ENCODE measurements around the gene MKI67.

MKI67 gene

DNA sequence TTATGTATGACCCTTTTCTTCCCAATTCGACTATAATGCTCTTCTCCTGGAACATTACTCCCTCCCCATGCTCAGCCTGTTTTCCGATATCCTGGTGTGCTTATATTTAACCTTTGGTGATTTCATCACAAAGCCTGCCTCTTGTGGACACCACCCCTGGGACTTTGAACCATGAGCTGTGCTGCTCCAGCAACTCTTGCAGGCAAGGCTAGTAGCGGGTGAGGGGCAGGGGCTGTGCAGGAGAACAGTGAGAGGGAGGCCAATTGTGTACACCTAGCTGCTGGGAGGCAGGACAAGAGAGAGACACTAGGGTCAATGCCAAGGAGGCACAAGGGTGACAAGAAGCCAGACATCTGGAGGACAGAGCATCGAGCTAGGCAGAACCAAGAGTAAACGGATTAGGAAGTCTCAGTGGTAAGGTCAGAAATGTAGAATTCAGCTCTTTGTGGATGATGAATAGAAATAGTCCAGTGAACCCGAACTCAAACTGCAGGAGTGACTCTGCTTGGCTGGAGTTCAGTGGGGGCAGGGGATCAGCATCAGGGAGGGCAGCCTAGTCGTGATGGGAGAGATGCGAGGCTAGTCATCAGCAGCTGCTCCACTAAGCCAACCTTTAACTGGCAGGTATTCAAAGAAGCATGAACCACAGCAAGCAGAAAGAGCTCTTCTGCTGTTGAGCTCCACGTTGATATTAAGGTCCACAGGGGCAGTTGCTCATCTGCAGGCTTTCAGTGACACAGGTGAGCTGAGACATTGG lies 31.0 kb upstream of the MKI67 start:
- DNase-seq (ENCODE audit: low read depth) = no peak
- no peak overlapping the region for H3K4me3 ChIP-seq (ENCODE audit: low read length)
- TF ChIP-seq CTCF (IDR thresholded peaks at IDR 0.05; ENCODE audit: insufficient read depth, low read depth, low read length, missing control alignments) = no peak

DNA sequence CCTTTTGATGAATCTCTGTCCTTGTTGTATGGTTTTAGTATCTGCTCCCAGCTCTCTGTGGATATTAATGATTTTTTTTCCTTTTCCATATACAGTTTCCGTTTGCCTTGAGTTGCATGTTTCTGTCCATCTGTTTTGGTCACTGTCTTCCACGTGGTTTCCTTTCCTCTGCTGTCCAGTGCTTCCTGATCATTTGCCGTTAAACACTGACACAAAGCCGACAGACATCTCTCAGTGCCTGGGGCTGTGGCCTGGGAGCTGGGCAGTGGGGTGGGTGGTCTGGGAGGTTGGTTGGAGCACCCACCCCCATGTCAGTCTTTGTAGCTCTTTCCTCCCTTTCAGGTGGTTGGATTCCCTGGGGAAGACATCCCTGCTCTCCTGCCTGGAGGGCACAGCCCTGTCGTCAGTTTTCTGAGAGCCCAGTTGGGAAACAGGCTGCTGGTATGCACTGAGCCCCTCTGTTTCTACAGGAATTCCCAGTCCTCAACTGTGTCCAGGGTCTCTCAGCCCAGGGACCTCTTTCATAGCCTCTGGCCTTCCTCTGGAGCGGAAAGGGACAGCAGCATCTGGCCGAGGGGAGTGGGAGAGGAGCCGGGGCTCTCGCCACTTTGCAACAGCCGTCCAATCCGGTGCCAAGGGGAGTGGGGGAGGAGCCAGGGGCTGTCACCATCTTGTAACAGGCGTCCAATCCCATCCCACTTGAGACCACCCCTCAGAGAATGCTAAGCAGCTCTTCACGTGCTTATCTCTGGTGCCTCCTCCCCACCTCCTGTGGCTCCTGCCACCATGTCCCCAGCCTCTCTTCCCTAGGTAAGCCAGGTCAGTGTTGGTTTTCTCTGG lies 26.7 kb upstream of the MKI67 start:
- DNase-seq (ENCODE audit: low read depth) = no peak
- no peak for TF ChIP-seq CTCF (IDR thresholded peaks at IDR 0.05; ENCODE audit: insufficient read depth, low read depth, low read length, missing control alignments)
- H3K4me3 ChIP-seq (ENCODE audit: low read length) = no peak overlapping the region

GRCh38 chr10:128151031-128151430 lies 24.8 kb upstream of the MKI67 start:
- TF ChIP-seq CTCF (IDR thresholded peaks at IDR 0.05; ENCODE audit: insufficient read depth, low read depth, low read length, missing control alignments) = no peak
- H3K4me3 ChIP-seq (ENCODE audit: low read length) = no peak overlapping the region
- no peak for DNase-seq (ENCODE audit: low read depth)

GRCh38 chr10:128150561-128150960 lies 24.3 kb upstream of the MKI67 start:
- no peak for DNase-seq (ENCODE audit: low read depth)
- no peak for TF ChIP-seq CTCF (IDR thresholded peaks at IDR 0.05; ENCODE audit: insufficient read depth, low read depth, low read length, missing control alignments)
- peak overlapping the region; percentile 56 for H3K4me3 ChIP-seq (ENCODE audit: low read length)

DNA sequence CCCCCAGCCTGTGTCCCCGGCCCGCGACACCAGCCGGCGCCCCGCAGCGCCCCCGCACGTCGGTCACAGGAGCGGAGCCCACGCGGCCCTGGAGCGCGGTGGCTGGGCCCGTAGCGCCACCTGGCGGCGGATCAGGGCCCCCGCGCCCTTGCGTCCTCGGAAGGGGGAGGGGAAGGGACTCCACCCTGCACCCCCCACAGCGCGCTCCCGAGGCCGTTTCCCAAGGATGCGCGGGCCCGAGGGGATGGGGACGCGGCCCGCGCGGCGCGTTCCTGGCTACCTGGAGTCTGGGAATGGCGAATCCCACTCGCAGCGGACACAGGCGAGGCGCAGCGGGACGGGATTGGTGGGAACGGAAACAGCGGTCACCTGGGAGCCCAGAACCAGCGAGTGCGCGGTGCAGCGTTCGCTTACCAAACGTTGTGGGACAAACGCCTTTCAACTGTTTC lies 23.8 kb upstream of the MKI67 start:
- TF ChIP-seq CTCF (IDR thresholded peaks at IDR 0.05; ENCODE audit: insufficient read depth, low read depth, low read length, missing control alignments) = peak; percentile 55
- peak; percentile 78 for DNase-seq (ENCODE audit: low read depth)
- peak overlapping the region; percentile 56 for H3K4me3 ChIP-seq (ENCODE audit: low read length)

DNA sequence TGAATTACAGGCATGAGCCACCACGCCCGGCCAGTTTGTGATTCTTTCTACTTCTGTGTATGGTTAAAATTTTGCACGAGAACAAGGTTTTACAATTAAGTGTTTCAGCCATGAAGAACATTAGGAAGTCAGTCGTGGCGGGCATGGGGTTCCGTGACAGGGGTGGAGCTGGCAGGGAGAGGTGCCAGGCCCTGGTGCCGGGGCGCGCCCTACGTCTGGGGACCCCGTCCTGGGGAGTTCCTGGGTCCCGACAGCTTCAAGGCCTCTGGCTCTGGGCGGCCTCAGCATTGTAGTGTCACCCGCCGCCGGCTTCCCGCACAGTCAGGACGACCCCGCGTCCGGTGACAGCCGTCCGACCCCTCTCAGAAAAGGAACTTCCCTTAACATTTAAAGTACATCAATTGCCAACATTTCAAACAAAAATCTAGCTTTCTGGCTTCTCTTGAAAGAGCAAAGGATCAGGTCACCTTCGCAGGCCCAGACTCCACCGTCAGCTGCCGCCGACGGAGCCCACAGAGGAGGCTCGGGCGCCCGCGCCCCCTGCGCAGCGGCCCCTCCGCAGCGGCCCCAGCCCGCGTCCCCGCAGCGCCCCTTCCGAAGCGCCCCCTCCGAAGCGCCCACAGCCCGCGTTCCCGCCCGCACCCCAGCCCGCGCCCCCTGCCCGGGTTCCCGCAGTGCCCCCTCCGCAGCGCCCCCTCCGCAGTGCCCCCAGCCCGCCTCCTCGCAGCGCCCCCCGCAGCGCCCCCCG lies 23.2 kb upstream of the MKI67 start:
- no peak for TF ChIP-seq CTCF (IDR thresholded peaks at IDR 0.05; ENCODE audit: insufficient read depth, low read depth, low read length, missing control alignments)
- H3K4me3 ChIP-seq (ENCODE audit: low read length) = no peak overlapping the region
- no peak for DNase-seq (ENCODE audit: low read depth)

All from epithelial cell of esophagus (primary cell).